ENCODE measurements around the gene TRAF1.
"Not testable (repeated sequence)": the region's sequence is repeated elsewhere in the genome, so short reads cannot be mapped to it uniquely, and the experiment has no call there.

TRAF1 gene, protein sequence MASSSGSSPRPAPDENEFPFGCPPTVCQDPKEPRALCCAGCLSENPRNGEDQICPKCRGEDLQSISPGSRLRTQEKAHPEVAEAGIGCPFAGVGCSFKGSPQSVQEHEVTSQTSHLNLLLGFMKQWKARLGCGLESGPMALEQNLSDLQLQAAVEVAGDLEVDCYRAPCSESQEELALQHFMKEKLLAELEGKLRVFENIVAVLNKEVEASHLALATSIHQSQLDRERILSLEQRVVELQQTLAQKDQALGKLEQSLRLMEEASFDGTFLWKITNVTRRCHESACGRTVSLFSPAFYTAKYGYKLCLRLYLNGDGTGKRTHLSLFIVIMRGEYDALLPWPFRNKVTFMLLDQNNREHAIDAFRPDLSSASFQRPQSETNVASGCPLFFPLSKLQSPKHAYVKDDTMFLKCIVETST

DNA sequence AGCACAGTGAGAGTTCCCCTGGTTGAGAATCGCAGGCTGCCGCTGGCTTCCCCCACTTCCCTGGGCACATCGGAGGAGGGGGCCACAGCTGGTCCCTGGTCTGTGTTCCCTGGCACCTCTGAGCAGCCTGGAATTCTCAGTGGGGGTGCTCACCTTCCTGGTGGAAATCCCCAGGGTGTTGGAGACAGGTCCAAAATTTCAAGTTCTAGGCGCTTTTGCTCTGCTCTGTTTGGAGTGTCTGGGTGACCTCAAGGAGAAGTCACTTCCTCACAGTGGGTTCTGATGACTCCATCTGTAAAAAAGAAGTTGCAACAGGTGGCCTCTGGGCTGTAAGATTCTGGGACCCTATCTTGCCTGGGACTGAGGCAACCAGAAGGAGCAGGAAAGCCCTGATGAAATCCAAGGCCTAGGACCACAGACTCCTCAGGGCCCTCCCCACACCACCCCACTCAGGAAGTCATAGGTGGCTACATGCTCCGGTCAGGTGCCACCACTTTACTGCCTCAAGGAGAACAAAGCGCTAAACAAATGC is at the start of gene TRAF1:
Gene TRAF1, minus strand, starts transcription at position 400 of the 532 bp plus-strand sequence. CDS start 721 bp downstream, outside the sequence.
- no peak for DNase-seq (ENCODE audit: low read depth in 2 of 2)

DNA sequence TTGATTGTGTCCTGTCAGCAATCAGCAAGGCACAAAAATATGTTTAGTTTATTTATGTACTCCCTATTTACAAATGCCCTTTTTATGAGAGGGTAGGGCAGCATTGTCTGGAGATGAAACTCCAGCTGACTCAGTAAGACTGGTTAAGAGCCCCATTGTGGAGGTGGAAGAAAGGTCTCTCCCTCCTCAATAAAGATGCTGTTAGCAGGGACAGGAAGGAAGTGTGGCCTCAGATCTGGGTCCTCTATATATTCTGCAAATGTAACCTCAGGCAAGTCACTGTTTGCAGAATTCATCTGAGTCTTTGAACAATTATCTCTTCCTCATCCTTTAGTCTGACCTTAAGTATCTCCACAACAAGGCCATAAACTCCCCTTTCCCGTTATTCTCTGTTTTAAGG is 48.3 kb upstream of the TRAF1 start:
- DNase-seq (ENCODE audit: low read depth in 2 of 2), result no peak

DNA sequence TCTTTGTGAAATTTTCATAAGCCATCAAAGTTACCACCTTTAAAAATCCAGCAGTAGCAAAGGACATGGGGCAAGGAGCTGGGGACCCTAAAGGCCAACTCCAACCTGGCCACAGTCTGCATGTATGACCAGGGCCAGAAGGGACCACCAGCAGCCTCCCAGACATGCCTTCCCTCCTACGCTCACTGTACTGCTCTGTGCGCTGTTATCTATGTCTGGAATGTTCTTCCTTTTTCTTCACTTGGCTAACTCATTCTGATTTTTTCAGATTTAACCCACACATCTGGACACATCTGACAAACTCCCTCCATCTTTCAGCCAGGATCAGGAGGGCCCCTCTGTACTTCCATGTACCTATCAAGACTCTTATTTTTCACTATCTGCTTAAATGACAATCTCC is 47.6 kb upstream of the TRAF1 start:
- no peak for DNase-seq (ENCODE audit: low read depth in 2 of 2)

DNA sequence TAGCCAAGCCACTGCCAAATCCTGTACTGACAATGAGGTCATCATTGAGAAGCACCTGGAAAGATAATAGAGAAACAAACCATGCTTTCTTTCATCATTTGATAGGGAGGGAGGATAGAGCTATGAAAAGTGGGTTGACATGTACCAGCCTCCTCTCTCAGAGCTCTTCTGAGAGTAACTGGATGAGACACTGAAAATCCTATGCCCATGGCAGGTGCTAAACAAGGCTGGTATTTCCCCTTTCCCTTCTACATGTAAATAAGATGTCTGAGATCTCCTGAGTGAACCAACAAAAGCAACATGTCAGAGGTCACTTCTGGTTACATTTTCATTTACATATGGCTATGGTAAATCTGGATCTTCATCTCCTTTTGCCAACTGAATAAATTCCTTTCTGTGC is 45.3 kb upstream of the TRAF1 start:
- no peak for DNase-seq (ENCODE audit: low read depth in 2 of 2)

DNA sequence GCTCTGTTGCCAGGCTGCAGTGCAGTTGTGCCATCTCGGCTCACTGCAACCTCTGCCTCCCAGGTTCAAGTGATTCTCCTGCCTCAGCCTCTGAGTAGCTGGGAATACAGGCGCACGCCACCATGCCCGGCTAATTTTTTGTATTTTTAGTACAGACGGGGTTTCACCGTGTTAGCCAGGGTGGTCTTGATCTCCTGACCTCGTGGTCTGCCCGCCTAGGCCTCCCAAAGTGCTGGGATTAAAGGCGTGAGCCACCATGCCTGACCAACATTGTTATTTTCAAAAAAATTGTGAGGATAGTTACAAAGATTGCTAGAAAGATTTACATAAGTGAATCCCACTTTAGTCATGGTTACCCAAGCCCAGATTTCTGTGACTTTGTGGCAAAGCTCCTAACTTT is 44.9 kb upstream of the TRAF1 start:
- not testable (repeated sequence) for DNase-seq (ENCODE audit: low read depth in 2 of 2)

DNA sequence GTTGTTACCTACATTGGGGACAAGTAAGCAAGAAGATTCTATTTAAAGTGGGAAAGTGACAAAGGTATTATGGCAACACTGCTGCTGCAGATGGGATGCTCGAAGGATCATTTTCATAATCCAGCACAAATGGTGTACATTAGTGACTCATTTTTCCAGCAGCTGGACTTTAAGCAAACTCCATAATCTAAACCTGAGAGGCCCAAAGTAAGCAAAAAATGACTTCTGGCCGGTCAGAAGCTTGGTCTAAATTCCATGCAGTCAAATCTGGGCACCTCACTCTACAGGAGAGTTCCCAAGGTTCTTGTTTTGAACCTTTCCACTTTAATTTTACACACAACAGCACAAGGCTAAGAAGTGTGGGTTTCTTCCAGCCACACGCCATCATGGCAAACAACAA is 43.6 kb upstream of the TRAF1 start:
- DNase-seq (ENCODE audit: low read depth in 2 of 2), result no peak

DNA sequence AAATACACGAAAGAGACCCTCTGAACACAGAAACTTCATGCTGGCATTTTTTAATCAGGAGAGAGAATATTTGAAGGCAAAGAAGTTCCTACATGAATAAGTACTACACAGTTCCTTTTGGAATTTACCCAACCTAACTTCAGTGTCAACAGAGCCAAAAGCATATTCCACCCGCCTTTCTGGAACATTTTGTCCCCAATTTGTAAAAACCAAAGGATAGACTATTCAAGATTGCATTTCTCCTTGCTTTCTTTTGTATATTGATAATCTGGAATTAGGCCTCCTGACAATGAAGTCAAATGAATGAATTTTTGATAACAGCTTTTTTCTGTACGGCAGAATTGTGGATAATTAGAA is 39.4 kb upstream of the TRAF1 start:
- DNase-seq (ENCODE audit: low read depth in 2 of 2), result no peak

DNA sequence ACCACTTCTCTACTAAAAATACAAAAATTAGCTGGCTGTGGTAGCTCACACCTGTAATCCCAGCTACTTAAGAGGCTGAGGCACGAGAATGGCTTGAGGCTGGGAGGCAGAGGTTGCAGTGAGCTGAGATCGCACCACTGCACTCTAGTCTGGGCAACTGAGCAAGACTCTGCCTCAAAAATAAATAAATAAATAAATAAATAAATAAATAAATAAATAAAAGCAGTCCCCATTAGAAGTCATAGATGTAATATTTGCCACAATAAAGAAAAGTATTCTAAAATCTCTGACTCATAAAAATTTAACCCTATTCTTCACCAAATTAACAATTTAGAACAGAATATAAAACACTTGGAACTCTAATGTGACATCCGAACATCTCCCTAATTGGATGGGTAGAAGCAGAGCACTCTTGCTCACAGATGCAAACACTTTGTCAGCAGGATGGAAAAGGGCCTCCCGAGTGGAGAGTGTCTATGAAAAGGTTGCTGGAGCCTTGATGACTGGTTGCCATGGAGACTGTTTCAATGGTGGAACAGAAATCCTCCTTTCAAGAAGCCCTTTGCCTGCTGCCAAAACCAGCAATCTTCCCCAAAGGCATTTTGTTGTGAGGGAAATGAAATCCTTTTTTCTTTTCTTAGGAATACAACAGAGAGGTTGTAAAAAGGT is 38.9 kb upstream of the TRAF1 start:
- DNase-seq (ENCODE audit: low read depth in 2 of 2), result no peak

DNA sequence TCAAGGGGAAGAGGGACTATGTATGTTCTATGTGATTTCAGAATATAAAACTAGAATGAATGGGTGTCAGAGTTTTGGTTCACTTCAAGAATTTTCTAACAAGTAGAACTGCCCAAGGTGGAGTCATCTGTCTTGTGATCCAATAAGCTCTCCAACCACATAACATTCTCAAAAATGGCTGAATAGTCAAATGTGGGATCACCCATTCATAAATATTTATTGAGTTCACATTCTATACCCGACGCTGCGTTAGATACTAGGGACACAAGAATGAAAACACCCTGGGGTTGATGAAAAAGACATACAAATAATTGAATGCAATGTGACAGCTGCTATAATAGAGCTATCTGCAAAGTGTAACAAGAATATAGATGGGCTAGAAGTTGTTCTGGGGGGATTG is 35.3 kb upstream of the TRAF1 start:
- no peak for DNase-seq (ENCODE audit: low read depth in 2 of 2)

DNA sequence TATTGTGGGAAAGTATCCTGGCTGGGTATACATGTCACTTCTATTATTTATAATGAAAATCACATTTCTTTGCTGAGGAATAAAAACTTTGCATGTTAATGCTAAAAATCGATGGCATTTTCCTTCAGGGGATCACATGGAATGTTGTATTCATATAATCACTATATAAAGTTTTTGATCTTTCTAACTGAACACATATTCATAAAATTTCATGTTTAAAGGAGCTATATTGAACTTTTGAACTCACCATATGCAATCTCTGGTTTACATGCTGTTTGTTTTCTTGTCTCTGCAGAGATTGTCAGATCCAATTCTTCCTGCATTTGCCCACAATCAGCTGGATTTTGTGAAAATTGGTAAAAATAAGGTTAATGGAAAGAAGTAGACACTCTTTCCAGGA is 33.4 kb upstream of the TRAF1 start:
- no peak for DNase-seq (ENCODE audit: low read depth in 2 of 2)

DNA sequence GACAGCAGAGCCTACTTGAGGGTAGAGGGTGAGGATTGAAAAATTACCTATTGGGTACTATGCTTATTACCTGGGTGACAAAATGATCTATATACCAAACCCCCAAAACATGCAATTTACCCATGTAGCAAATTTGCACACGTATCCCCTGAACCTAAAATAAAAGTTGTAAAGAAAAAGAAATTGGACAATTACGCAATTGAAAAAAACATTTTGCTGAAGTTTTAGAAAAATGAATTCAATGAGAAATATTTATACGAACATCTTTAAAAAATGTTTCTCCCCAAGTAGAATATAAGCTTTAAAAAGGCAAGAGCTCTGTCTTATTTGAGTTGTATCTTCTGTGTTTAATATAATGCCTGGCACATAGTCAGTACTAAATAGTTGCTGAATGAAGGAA is 30.3 kb upstream of the TRAF1 start:
- no peak for DNase-seq (ENCODE audit: low read depth in 2 of 2)

DNA sequence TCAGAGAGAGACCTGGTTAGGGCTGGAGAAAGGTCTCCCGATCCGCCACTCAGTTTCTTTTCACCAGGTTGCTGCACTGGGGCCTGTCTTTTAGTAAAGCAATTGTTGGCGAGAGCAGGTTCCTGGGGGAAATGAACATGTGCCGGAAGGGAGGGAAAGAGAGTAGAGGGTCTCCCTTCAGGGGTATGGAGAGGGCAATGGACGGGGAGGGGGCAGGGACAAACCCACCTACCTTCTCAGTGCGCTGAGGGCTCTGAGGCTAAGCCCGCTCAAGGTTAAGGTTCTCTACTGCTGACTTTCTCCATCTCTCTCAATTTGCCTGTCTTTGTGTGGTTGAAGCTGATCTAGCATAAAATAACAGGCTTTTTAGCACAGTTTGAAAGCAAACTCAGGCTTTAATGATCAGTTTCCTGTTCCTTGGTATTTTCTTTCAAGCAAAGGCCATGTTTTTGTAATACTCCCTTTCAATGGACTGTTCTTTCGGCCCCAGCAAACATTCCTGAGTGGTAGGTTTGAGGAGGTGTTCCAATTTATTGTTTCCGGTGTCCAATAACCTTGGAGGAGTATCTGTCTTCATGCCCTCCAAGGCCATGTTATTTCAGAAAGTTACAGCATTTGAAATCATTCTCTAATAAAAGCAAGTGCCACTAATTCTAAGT is 25.5 kb upstream of the TRAF1 start:
- no peak for DNase-seq (ENCODE audit: low read depth in 2 of 2)

DNA sequence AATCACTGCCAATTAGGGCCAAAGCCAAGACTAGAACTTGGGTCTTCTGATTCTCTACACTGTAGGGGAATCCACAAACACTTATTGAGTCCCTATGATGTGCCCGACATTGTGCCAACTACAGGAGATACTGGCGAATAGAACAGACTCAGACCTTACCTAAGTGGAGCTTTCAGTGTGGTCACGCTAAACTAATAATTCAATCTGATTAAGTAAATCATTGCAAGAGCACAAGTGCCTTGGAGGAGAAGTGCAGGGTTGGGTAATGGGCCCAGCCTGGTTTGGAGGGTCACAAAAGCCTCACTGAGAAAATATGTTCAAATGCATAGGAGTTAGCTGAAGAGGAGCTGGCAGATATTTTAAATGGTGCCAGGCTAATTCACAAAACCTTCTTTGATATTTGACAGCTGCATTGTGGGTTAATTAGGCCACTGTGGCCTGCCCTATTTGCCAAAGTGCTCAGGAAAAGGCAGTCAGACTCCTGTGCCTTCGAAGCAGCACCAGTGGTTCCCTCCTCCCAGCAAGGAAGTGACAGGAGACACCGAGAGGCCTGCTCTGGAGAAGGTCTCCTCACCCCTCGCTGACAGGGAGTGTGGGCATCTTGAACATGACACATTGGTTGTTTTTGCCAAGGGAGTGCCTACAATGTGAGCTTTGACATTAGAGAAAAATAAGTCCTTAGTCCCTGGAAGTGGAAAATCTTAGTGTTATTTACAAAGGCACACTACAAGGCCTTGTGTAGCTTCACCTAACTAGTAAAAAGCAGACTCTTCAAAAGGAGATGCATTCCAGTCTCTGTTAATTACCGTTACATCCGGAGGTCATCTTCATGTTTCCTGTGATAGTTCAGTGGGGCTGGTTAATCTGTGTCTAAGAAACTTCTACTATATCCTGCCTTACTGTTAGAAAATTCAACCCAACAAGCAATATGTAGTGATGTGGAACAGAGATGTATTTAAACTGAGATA is 24.1 kb upstream of the TRAF1 start:
- DNase-seq (ENCODE audit: low read depth in 2 of 2), result no peak

DNA sequence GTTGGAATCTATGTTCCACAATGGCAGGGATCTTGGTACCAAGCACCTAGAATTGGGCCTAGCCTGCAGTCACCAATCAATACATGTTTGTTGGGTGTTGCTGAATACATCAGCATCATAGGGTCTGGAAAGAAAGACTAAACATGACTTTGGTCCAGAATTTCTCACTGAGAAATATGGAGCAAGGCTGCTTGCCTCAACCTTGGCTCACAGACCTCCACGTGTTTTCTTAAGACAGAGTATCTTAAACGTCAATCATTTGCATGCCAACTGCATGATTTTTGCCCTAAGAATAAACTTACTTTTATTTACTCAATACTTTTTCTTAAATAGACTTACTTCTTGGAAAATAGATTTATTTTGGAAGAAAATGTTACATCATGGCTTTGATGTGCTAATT is 22.7 kb upstream of the TRAF1 start:
- no peak for DNase-seq (ENCODE audit: low read depth in 2 of 2)

DNA sequence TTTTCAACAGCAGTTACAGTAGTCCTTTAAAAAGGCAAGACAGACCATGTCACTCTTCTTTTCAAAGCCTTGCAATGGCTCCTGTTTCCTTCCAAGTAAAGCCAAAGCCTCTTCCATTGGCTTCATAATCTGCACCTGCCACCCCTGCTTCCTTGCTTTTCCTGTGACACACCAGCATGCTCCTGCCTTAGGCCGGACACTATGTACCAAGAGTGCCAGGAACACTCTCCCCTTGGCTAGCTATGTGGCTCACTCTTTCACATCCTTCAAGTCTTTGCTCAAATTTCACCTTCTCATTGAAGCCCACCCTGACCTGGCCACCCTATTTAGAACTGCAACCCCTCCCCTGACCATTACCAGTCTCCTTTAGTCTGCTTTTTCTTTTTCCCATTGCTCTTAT is 22.2 kb upstream of the TRAF1 start:
- DNase-seq (ENCODE audit: low read depth in 2 of 2), result no peak

DNA sequence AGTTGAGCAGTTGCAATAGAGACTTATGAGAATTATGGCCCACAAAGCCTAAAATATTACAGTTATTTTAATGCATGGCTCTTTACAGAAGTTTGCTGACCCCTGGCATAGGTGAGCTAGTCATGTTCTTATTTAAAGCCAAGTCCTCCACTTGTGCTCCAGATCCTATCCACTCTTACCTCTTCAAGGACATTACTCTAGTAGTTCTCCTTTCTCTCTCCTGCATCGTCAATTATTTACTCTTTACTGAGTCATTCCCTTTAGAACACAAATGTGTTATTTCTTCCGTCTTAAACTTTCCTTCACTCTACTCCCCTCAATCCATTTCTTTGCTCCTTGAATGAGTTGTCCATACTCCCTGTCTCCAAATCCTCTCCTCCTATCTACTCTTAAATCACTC is 20.6 kb upstream of the TRAF1 start:
- no peak for DNase-seq (ENCODE audit: low read depth in 2 of 2)

DNA sequence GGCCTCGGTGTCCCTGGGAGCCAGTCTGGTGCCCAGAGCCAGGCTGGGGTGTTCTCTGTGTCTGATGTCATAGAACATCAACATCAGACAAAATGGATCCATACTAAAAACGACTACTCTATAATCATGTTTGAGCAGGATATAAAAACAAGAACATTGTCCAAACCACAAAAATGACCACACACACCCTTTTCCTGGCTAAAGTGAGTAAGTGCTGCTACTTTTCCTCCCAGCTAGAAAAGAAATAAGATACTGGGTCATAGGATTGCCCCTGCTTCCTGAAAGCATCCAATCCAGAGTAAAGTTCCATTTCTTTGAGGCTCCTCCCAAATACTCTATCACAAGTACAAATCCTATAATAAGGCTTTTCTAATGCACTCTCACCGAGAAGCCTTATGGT is 19.7 kb upstream of the TRAF1 start:
- DNase-seq (ENCODE audit: low read depth in 2 of 2), result no peak

DNA sequence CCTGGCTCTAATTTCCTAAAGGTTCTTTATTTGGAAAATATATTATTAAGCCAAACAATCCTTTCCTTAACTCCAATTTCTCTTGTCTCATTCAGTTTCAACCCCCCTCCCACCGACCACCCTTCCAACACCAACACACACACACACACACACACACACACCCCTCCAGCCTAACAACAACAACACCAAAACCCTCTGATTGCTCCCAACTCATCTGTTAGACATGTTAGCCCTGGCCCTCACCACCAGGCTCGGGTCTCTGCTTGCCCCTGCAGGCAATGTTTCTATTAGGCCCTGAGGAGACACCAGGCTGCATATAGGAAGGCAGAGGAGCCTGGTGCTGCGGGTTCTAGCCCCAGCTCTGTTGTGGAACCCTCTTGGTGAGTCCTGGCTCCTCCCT is 18.4 kb upstream of the TRAF1 start:
- no peak for DNase-seq (ENCODE audit: low read depth in 2 of 2)

DNA sequence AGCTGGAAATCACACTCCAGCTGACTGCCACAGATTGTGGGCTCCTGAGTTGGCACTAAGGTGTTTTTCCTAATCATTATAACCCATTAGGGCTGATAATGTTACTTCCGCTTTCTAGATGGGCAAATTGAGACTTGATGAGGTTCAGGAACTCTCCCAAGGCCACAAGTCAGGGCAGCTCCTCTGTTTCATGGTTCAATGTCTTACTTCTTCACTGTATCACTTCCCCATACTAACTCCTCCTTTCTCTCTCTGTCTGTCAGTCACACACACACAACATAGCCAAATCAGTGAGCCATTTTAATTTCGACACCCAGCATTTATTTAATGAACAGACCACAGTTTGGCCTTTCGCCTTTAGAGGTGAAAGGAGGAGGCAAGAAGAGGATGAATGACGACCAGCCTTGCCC is 17.8 kb upstream of the TRAF1 start:
- DNase-seq (ENCODE audit: low read depth in 2 of 2), result no peak

DNA sequence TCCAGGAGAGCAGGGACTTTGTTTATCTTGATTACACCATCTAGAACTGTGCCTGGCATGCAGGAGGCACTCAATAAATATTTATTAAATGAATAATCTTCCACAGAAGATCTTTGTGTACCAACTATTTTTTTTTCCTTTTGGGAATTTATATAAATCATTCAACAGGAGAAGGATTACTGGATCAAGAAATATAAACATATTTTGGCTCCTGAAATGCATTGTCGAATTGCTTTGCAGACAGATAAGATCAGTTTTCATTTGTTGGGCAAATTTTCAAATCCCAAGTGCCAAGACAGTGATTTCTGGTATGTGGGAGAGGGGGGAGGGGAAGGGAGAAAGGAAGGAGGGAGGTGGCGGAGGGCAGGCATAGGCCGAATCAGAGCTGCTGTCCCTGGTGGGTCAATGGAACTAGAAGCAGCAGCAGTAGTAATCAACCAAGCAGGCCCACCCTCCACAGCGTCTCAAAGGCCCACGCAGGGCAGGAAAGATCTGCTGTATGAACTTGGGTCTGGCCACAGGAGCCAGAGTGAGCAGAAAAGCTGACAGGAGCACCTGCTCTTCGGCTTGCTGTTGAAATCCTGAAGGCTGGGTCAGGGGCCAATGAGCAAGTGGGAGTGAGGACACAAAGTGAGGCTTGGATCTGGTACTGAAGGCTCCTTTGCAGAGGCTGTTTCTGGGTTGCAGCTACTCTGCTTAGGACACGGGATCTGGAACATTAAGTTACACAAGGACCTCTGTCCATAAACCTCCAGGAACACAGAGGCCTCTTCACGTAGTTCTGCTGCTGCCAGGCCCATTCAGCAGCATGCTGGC is 15.8 kb upstream of the TRAF1 start:
- DNase-seq (ENCODE audit: low read depth in 2 of 2), result no peak

All from activated CD8-positive, alpha-beta memory T cell treated with anti-CD3 and anti-CD28 coated beads for 4 hours (primary cell).